Coronary artery (tissue), 2 donors: ENCODE measurements around the gene C12orf43.

Source experiments
- DNase-seq: peaks from one replicate; pipeline ENCODE4 v3.0.0-alpha.2; 2017; ENCODE audit warnings: low spot score
- H3K27ac ChIP-seq, 2 donors: fragments of 200-600 bp; sonication (generic); one replicate each; pipeline ENCODE4 v1.5.1; 2016 to 2019
- H3K4me3 ChIP-seq: fragments of 200-600 bp; sonication (generic); 2 replicates; pipeline ENCODE4 v1.5.1; 2016; ENCODE audit warnings: mild to moderate bottlenecking, moderate library complexity
- CTCF ChIP-seq: fragments of 200-600 bp; sonication (generic); IDR thresholded peaks from one replicate; pipeline ENCODE4 v1.5.1; 2019; ENCODE audit warnings: antibody characterized with exemption

C12orf43 gene

GRCh38 chr12:120950807-120951206 lies 65.5 kb downstream of the C12orf43 start:
- TF ChIP-seq CTCF, result no peak
- Histone ChIP-seq H3K4me3 (no peak overlapping the region), H3K27ac (no peak overlapping the region)
- no peak for DNase-seq
